GM19099 (cell line): Measurements from ENCODE around the gene TBC1D5.

Experiments
- POLR2A ChIP-seq: IDR thresholded peaks from 3 replicates; pipeline ENCODE4 v1.6.1; 2011; ENCODE audit warnings: low read depth; ENCODE audit not compliant: insufficient read length; ENCODE audit errors: extremely low read depth

TBC1D5 gene

DNA sequence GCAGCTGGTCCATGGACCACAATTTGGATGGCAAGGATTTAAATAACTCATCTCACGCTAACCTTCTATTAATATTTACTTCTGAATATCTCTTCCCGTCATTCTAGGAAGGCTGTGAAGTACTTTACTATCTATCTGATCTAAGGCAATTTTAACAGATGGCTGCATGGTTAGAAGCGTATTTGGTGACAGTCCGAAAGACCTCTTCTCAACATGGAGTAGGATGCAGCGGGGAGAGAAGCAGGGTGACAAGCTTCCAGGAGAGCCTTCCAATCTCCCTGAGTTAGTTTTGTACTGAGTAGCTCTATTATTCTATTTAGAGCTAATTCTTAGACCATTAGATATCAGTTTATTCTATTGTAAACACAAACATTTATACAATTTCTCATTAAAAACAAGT lies 548.3 kb downstream of the TBC1D5 start:
- TF ChIP-seq POLR2A, result no peak

DNA sequence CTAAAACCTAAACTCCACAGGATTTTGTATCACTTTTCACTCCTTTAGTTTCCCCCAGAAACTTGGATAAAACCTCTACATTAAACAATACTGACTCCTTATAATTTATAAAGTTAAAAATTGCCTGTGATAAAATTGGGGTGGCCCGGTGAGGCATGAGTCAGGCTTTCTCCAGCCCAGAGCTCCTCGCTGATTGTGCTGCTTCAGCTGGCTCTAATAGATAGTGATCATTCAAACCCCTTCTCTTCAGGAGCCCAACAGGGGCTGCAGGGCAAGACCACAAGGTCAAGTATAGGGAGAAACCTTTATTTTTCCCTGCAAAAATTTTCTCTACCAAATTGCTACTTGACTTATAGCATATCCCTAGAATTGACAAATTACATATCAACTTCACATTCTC lies 549.4 kb downstream of the TBC1D5 start:
- no peak for TF ChIP-seq POLR2A

DNA sequence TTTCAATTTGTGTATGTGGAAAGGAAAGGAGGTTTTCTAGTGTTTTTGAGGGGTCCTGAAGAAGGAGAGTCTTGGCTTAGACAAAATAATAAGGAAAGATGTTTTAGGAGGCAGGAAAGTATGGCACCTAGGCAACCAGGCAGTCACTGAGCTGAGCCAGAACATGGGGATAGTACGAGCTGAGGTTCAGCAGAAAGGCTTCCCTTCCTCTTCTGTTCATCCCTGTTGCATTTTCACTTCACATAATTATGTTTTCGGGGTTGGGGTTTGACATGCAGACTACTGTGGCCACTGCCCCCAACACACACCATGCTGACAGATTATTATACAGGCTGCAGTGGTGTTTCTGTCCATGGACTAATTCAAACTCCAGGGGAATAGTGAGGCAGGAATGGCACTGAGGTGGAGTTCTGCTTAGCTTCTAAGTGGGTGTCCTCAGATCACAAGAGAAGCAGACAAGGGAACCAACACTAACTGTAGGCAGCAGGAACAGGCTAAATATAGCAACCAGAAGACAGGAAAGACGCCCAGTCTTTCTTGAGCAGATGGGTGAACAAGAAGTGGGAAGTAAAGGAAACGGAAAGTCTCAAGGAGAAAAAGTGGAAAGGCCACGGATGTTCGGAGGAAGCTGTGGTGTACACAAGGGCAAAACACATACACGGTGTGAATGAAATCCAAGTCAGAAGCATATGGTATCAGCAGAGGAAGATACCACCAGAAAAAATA lies 551.9 kb downstream of the TBC1D5 start:
- no peak for TF ChIP-seq POLR2A

DNA sequence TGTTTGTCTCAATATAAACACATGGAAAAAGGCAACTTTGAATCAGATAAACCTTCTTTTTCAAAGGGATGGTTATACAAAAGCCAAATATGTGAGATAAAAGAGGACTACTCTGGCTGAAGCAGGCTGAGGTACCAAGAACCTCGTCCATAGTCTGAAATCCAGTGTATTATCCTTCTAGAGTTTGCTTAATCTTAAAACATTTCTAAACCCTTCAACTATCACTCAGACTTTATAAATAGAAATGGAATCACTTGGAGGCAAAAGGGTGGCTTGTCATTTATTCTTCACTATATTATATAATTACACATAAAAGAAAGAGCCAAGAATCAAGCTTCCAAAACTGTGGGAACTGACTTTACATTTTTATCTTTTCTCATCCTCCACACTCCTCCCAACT lies 554.1 kb downstream of the TBC1D5 start:
- no peak for TF ChIP-seq POLR2A

DNA sequence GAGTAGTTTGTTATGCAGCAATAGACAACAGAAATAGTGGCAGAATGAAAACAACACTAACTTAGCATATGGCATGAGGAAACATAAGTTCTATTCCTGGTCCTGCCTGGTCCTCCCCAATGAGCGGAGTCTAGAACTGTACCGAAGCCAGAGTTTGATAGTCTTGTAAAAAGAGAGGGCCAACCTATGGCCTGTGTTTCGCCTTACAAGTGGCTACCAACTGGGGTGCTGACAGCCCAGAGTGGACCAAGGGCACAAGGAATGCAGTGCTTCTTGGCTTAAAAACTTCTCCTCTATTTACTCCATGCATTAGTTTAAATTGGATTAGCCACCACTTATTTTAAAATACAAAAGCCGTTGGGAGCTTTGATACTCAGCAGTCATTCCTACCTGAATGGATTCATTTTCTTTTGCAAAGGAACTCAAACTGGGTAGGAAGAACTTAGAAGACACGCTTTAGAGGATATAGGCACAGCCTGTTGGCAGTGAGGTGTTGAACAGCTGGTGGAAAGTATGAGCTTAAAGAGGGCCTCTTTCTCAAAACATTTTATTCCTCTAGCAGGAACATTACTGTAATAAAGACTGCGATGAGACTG lies 554.7 kb downstream of the TBC1D5 start:
- no peak for TF ChIP-seq POLR2A

DNA sequence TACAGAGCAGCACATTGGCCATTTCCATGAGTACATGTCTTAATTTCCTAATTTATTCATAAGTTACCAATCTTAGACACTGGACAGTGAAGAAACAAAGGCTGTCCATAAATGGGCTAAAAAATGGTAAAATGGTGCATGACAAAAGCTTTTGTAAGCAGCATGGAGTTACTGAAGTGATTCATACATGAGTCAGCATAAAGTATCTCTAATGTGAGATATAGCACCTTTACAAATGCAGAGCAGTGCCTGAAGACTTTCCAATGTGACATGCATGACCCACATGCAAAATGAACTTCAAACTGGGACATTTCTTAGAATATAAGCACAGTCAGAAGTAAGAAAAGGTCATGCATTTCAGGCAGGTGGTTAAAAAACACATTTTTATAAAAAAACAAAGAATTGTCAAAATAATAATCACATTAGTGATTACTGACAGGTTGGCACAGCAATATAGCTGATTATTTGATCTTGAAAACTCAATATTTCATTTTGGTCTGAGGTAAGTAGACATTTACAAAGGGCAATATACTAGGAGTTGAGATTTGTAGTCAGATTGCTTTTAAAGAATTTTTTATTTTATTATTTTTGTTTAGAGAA lies 558.4 kb downstream of the TBC1D5 start:
- TF ChIP-seq POLR2A, result no peak

DNA sequence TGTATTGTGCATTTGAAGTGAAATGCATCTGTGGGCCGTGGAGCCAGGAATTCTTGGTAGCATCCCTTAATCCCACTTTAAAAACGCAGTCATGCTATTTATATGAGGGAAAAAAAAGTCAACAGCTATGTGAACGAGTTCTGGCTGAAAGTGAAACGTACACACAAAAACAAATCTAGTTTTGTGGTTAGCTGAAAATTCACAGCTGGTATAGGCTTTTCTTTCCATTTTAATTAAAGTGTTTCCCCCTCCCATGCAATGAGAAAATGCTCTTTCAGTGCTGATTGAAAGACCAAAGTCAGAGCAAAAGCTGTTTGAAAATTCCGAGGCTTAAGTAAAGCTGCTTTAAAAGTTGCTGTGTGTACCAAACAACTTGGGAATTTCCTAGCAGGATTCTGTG lies 560.3 kb downstream of the TBC1D5 start:
- no peak for TF ChIP-seq POLR2A

DNA sequence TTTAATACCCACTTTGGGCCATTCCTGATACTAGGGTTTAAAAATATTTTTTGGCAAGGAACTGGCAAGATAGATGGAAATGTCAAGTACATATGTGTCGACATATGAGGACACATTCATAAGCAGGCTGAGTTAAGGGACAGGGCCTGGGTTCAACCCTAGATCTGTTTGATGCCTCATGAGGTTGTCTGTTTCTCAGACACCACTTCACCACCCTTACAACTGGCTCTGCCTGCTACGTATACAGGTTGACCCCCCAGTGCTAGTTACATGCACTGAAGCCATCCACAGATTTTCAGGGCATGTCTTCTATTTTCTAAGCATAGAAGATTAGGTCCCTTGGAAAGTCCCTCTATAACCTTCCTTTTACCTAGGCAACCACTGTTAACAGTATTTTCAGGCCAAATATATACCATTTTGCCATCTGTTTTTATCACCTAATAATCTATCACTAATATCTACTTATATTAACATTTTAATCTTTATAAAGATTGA lies 561.0 kb downstream of the TBC1D5 start:
- no peak for TF ChIP-seq POLR2A

DNA sequence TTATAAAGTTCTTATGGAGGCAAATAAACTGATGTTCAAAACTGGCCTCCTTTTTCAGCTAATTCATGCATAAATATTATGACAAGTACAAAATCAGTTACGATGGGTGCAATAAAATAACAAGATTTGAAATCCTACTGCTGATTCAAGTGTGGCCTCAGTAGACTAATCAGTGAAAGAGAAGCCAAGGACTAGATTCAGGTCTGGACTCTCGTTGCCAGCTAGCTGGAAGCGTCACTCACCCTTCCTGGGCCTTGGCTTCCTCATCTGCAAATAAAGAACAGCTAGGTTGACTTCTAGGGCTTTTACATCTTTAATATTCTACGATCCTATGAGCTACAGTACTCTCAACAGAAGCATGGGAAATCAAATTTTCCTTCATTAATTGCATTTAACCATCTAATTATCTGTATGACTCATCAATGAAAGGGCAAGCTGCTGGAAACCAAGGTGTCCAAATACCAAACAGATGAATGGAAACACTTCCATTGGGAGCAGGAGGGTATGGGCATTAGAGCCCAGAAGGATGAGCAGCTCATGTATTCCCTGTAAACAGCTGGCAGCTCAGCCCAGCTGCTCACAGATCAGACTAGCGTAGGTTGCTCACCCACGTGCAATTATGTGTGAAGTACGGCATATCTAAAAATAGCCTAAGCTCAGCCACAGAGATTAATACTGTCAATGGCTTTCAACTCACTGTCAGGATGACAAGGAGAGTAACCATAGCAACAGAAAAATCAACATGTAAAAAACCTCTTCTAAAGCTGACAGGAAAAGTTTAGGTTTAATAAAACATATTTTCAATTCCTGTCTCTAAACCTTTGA lies 562.8 kb downstream of the TBC1D5 start:
- no peak for TF ChIP-seq POLR2A

DNA sequence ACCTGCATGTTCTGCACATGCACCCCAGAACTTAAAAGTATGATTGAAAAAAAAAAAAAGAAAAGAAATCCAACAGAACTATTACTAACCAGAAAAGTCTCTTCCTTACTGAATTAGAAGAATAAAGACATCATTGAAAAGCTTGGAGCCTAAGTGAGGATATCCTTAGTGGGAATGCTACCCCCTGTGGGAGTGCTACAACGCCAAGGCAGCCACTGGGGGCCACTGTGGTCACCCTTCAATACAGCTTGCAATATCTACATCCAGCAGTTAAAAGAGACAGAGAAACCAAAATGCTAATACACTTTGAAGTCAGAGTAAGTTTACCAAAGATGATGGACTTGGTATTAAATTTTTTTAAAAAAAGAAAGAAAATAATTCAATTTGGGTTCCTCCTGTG lies 565.7 kb downstream of the TBC1D5 start:
- TF ChIP-seq POLR2A, result no peak

DNA sequence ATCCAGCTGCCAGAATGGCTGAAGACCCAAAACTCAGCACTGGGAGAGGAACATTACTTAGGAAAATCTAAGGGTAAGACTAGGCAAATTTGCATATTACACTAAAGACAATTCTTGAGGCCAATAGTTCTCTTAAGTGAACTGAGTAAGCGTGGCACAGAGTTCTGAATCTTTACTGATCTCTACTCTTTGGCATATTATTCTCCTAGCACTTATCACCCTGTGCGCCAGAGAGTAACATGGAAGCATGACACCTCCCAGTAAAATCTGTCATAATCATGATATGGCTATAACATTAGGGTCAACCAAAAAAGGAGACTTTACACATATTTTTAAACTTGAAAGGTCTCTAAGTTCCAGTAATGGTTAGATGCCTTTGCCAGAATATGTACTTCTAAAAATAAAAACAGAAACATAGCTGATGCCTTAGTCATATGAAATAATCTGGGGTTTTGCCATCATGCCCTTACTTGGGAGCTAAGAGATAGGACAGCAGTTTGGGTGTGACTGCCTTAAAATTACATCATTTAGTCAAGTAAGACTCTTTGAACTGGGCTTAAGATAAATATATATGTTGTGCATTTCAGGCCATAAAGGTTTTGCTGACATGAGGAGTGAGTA lies 567.1 kb downstream of the TBC1D5 start:
- no peak for TF ChIP-seq POLR2A

DNA sequence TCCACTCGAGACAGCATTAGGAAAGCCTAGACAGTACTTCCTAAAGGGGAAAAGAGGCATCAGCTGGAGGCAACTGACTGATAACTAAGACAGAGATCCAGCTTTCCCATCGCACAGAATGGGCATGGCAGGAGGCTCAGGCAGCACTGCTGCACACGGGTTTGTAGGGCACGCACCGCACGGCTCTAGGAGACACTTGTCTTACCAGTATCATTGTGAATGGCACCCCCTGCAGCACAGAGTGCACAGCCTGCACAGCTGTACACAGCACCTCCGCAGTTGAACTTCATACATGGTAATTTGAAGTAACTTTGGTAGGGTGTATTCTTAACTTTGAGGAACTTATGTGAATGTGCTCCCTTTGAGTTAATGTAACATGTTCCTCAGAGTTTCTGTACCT lies 576.1 kb downstream of the TBC1D5 start:
- no peak for TF ChIP-seq POLR2A

DNA sequence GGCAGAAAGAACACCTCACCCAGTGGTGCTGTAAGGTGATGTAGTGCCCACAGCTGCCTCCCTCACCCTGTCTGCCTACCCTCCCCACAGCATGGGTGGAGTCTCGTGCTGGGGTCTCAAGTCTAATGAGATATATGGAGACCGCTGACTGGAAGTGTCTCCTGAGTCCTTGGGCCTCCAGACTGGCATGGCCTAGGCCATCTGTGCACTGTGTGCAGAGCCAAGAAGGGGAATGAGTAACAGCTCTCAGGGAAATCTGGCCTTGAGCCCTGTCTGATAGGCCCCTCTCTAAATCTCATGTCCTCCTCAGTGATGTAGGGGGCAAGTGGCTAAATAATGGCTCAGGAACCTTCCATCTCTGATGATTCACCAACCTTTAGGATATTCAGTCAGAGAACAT lies 580.3 kb downstream of the TBC1D5 start:
- TF ChIP-seq POLR2A, result no peak

DNA sequence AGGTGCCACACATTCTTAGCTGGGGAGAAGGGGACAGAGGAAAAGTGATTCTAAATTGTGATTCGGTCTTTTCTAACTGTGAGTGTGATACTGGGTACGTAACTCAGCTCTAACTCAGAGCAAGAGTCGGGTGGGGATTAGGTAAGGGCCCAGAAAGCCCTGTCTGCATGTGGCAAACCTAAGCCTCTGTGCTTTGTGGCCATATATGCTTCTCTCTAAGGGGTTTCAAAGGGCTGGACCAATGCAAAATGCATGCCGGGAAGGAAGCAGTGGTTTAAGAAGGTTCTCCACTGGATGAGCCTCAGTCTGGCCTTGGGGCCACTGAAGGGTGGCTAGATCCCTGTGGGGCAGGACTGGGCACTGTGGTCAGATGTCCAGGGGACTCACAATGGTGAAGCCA lies 581.8 kb downstream of the TBC1D5 start:
- TF ChIP-seq POLR2A, result no peak
